H1 (cell line): ENCODE measurements around the gene DAAM1. TPM values are rescaled to one million over a fixed set of nuclear protein-coding genes. Genes with fewer than 3 reads are reported as not detected.

Experiments used
- CTCF ChIA-PET: fragments of 300-600 bp; sonication (Branson Sonifier 250); formaldehyde crosslinking; loops from one replicate; lab custom pipeline; 2021; ENCODE audit not compliant: partially characterized antibody; lab: Charles Lee
- POLR2A ChIA-PET: fragments of 300-600 bp; sonication (Branson Sonifier 250); formaldehyde crosslinking; loops from one replicate; lab custom pipeline; 2021; ENCODE audit warnings: inconsistent platforms; ENCODE audit not compliant: partially characterized antibody; lab: Charles Lee
- DNase-seq, 2 experiments: peaks; one replicate each; pipeline versions ENCODE4 v3.0.0 to v3.0.0-alpha.2; 2010 to 2022; ENCODE audit warnings: low spot score in 2 of 2, low read depth in 1 of 2, mixed read lengths in 1 of 2
- FAIRE-seq: peaks from 2 replicates; lab custom pipeline; 2011; peaks lifted over from hg19 to GRCh38; lab: Jason Lieb, UNC
- H2AFZ ChIP-seq: 2 replicates; pipeline ENCODE4 v1.8.1; 2012; ENCODE audit warnings: low read length, inconsistent platforms
- H2AK5ac ChIP-seq: 2 replicates; pipeline ENCODE4 v1.6.1; 2013; ENCODE audit warnings: low read depth, low read length
- H2BK120ac ChIP-seq: replicated peaks from 2 replicates; pipeline ENCODE3; 2013; ENCODE audit warnings: low read depth, low read length, inconsistent platforms
- H2BK12ac ChIP-seq: 2 replicates; pipeline ENCODE4 v1.6.1; 2013; ENCODE audit warnings: low read depth, low read length
- H2BK15ac ChIP-seq: 2 replicates; pipeline ENCODE4 v1.6.1; 2013; ENCODE audit warnings: low read length
- H2BK20ac ChIP-seq: 2 replicates; pipeline ENCODE4 v1.6.1; 2013; ENCODE audit warnings: low read length
- H2BK5ac ChIP-seq: 2 replicates; pipeline ENCODE4 v1.6.1; 2013; ENCODE audit warnings: low read depth, low read length
- H3K14ac ChIP-seq: 2 replicates; pipeline ENCODE4 v1.6.1; 2013; ENCODE audit warnings: inconsistent platforms; ENCODE audit not compliant: insufficient read length
- H3K18ac ChIP-seq: 2 replicates; pipeline ENCODE4 v1.6.1; 2013; ENCODE audit warnings: low read length; ENCODE audit errors: extremely low read depth
- H3K23ac ChIP-seq: 2 replicates; pipeline ENCODE4 v1.6.1; 2013; ENCODE audit warnings: inconsistent platforms; ENCODE audit not compliant: insufficient read length
- H3K23me2 ChIP-seq: 2 replicates; pipeline ENCODE4 v1.6.1; 2013; ENCODE audit warnings: low read depth, low read length
- H3K27ac ChIP-seq: 2 replicates; pipeline ENCODE4 v1.6.1; 2011; ENCODE audit warnings: low read depth, low read length, inconsistent platforms
- H3K27me3 ChIP-seq, 4 experiments: replicated peaks in 1 of 4; 1 replicate in 1 of 4; 2 replicates in 3 of 4; pipeline versions ENCODE4 v1.6.1 to v1.8.1; 2011 to 2013; ENCODE audit warnings: low read length in 3 of 4, mild to moderate bottlenecking in 3 of 4, inconsistent platforms in 2 of 4, mixed read lengths in 2 of 4, moderate library complexity in 1 of 4; ENCODE audit not compliant: control insufficient read depth in 3 of 4, insufficient read depth in 3 of 4; ENCODE audit errors: extremely low read depth in 1 of 4
- H3K36me3 ChIP-seq, 4 experiments: 2 replicates each; pipeline versions ENCODE4 v1.6.1 to v1.8.1; 2011 to 2013; ENCODE audit warnings: mild to moderate bottlenecking in 4 of 4, low read length in 3 of 4, moderate library complexity in 2 of 4, control low read depth in 1 of 4, inconsistent platforms in 1 of 4; ENCODE audit not compliant: insufficient read depth in 4 of 4, control insufficient read depth in 2 of 4
- H3K4ac ChIP-seq: replicated peaks from 2 replicates; pipeline ENCODE3; 2013; ENCODE audit warnings: low read length, low read depth, mixed read lengths, inconsistent platforms; ENCODE audit not compliant: insufficient read length
- H3K4me1 ChIP-seq, 4 experiments: replicated peaks in 1 of 4; 1 replicate in 1 of 4; 2 replicates in 3 of 4; pipeline versions ENCODE4 v1.6.1 to v1.8.1; 2011 to 2013; ENCODE audit warnings: low read length in 3 of 4, inconsistent platforms in 2 of 4, mixed read lengths in 1 of 4; ENCODE audit not compliant: insufficient read depth in 4 of 4, control insufficient read depth in 3 of 4
- H3K4me2 ChIP-seq, 2 experiments: 2 replicates each; pipeline versions ENCODE4 v1.6.1 to v1.8.1; 2011 to 2013; ENCODE audit warnings: low read depth in 2 of 2, low read length in 2 of 2, control low read depth in 1 of 2, inconsistent platforms in 1 of 2, mild to moderate bottlenecking in 1 of 2; ENCODE audit not compliant: insufficient read depth in 1 of 2
- H3K4me3 ChIP-seq, 4 experiments: fragments of 200-600, 300-600 bp in 1 of 4; sonication (generic), shearing (Covaris generic), sonication (Bioruptor Twin) in 1 of 4; 2 replicates each; pipeline versions ENCODE4 v1.5.1 to v1.8.1; 2011 to 2016; ENCODE audit warnings: low read length in 4 of 4, low read depth in 3 of 4, control low read depth in 2 of 4, inconsistent platforms in 2 of 4, mild to moderate bottlenecking in 2 of 4, mixed read lengths in 1 of 4, moderate library complexity in 1 of 4; ENCODE audit not compliant: insufficient read depth in 2 of 4; ENCODE audit errors: extremely low read depth in 1 of 4
- H3K56ac ChIP-seq: replicated peaks from 2 replicates; pipeline ENCODE3; 2013; ENCODE audit warnings: low read depth, mild to moderate bottlenecking, mixed read lengths, low read length, inconsistent platforms; ENCODE audit not compliant: insufficient read length
- H3K79me1 ChIP-seq: 2 replicates; pipeline ENCODE4 v1.6.1; 2013; ENCODE audit warnings: low read depth, low read length, control low read depth
- H3K79me2 ChIP-seq, 2 experiments: 2 replicates each; pipeline versions ENCODE4 v1.6.1 to v1.8.1; 2012 to 2013; ENCODE audit warnings: low read length in 2 of 2, mild to moderate bottlenecking in 2 of 2, inconsistent platforms in 1 of 2; ENCODE audit not compliant: insufficient read depth in 2 of 2, control insufficient read depth in 1 of 2
- H3K9ac ChIP-seq, 4 experiments: replicated peaks in 1 of 4; 1 replicate in 1 of 4; 2 replicates in 3 of 4; pipeline versions ENCODE4 v1.6.1 to v1.8.1; 2011 to 2013; ENCODE audit warnings: low read depth in 3 of 4, low read length in 3 of 4, control low read depth in 2 of 4, mild to moderate bottlenecking in 2 of 4, moderate library complexity in 2 of 4, inconsistent platforms in 1 of 4; ENCODE audit errors: extremely low read depth in 1 of 4
- H3K9me3 ChIP-seq, 2 experiments: 2 replicates each; pipeline versions ENCODE4 v1.6.1 to v1.8.1; 2012 to 2013; ENCODE audit warnings: mild to moderate bottlenecking in 2 of 2, moderate library complexity in 2 of 2, control low read depth in 1 of 2, inconsistent platforms in 1 of 2, low read depth in 1 of 2, low read length in 1 of 2, mixed read lengths in 1 of 2; ENCODE audit not compliant: insufficient read depth in 2 of 2
- H4K20me1 ChIP-seq, 2 experiments: replicated peaks in 1 of 2; 2 replicates each; pipeline versions ENCODE3 to v1.8.1; 2011 to 2013; ENCODE audit warnings: inconsistent platforms in 2 of 2, low read length in 2 of 2, mild to moderate bottlenecking in 1 of 2; ENCODE audit not compliant: insufficient read depth in 2 of 2, control insufficient read depth in 1 of 2
- H4K5ac ChIP-seq: 2 replicates; pipeline ENCODE4 v1.6.1; 2013; ENCODE audit warnings: low read length, low read depth, mixed read lengths, inconsistent platforms; ENCODE audit not compliant: insufficient read length
- H4K8ac ChIP-seq: 2 replicates; pipeline ENCODE4 v1.8.0; 2013; ENCODE audit warnings: mild to moderate bottlenecking, moderate library complexity, low read length, inconsistent platforms; ENCODE audit not compliant: insufficient read depth; ENCODE audit errors: extremely low read depth
- H4K91ac ChIP-seq: replicated peaks from 2 replicates; pipeline ENCODE3; 2013; ENCODE audit warnings: low read length, mixed read lengths, inconsistent platforms; ENCODE audit not compliant: insufficient read length
- KDM5A ChIP-seq: fragments of 200-600 bp; IDR thresholded peaks from 2 replicates; pipeline ENCODE4 v1.7.1; 2012; ENCODE audit warnings: mild to moderate bottlenecking, low read length, inconsistent platforms, mixed read lengths
- SP1 ChIP-seq: IDR thresholded peaks from 2 replicates; pipeline ENCODE4 v1.6.1; 2011; ENCODE audit warnings: low read depth, low read length
- YY1 ChIP-seq: IDR thresholded peaks from 2 replicates; pipeline ENCODE4 v1.6.1; 2011; ENCODE audit warnings: low read depth, mild to moderate bottlenecking, low read length
- WGBS, 2 experiments: shearing (Covaris generic) in 1 of 2; methylation state at CpG; one replicate each; pipeline versions ENCODE4 v1.1.6 to v1.1.7; 2013 to 2015; ENCODE audit warnings: low lambda C conversion rate in 2 of 2, mixed read lengths in 2 of 2, inconsistent platforms in 1 of 2, low coverage in 1 of 2, missing lambda C conversion rate in 1 of 2; ENCODE audit not compliant: insufficient replicate concordance in 2 of 2, insufficient coverage in 1 of 2, insufficient read length in 1 of 2; ENCODE audit errors: extremely low coverage in 1 of 2, missing lambda C conversion rate in 1 of 2; 5-methylcytosine and 5-hydroxymethylcytosine counted together
- polyA plus RNA-seq, 7 experiments: library from polyadenylated mRNA; depleted of rRNA in 3 of 7; stranded (reverse) in 5 of 7; unstranded in 2 of 7; fragments of >200 nt in 5 of 7; fragments of 200-250 nt in 2 of 7; gene quantifications; 1 replicate in 5 of 7; 2 replicates in 1 of 7; 4 replicates in 1 of 7; pipeline versions ENCODE4 v1.2.1 to v1.2.3, GENCODE V29; 2011 to 2013; ENCODE audit warnings: missing spikeins in 2 of 7, mixed read lengths in 2 of 7
- total RNA-seq: library from RNA; stranded (reverse); fragmentation: NEBNext Ultra II Directional; extraction: Animal tissue kit (Norgen Biotek cat#: 25700); gene quantifications from 2 replicates; pipeline ENCODE4 v1.2.1, GENCODE V29; 2021

The DAAM1 gene
- total and polyA plus RNA-seq, 2 of the 8 experiments (the other 6 are each of a cell fraction or from before 2014, with no cell fraction given): 5.0 to 44.9 TPM

DNA sequence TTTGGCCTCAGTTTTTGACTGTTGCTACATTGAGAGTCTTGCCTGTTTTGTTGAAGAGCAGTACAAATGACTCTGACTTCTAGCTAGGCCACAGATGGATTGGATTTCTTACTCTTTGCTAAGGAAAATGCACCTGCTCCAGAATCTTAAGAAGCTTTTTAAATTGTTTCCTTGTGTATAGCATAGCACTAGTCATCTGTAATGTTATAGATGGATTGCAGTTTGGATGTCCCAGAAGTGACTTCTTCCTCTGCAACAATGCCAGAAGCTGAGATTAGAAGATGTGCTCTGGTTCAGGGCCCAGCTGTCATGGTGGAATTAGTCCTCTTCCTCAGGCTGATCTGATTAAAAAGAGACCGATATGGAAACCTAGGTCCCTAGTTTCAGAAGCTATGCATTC is 67.9 kb downstream of the DAAM1 start:
- Histone ChIP-seq H3K4me2 (no peak overlapping the region), H4K20me1 (peaks cover 0 to 2% of the 10 kb centered on the region in 2 experiments), H2AK5ac (no peak overlapping the region), H4K5ac (no peak overlapping the region), H2BK5ac (no peak overlapping the region), H3K14ac (no peak overlapping the region), H3K4me1 (peaks cover 0 to 9% (median 4%) of the 10 kb centered on the region in 4 experiments; a peak in 3 of 7 replicates), H2BK120ac (no peak overlapping the region), H3K23me2 (no peaks in the 10 kb centered on the region), H3K79me1 (peaks cover 3% of the 10 kb centered on the region; the same call in 1 of the 2 replicates), H4K8ac (no peak overlapping the region), H3K27ac (no peak overlapping the region), H3K79me2 (peaks cover 0 to 7% of the 10 kb centered on the region in 2 experiments; a peak in 1 of 4 replicates), H3K9ac (no peak overlapping the region), H3K36me3 (no peaks in the 10 kb centered on the region), H2BK15ac (no peak overlapping the region), H2BK12ac (no peak overlapping the region), H3K4me3 (no peak overlapping the region), H2AFZ (no peak overlapping the region), H2BK20ac (no peak overlapping the region), H4K91ac (no peak overlapping the region), H3K18ac (no peak overlapping the region), H3K56ac (no peak overlapping the region), H3K4ac (no peak overlapping the region), H3K27me3 (no peaks in the 10 kb centered on the region), H3K9me3 (no peaks in the 10 kb centered on the region), H3K23ac (no peak overlapping the region)
- no peak for FAIRE-seq
- WGBS, 2 experiments: 88% methylated on average over 1 of the region's 1 CpG; no CpG with 5 or more reads in 1 of the 2 experiments
- no peak for DNase-seq
- TF ChIP-seq KDM5A (no peak), SP1 (no peak), YY1 (no peak)
- ChIA-PET POLR2A (no interaction called here), CTCF (interaction anchor here (2.2 kb wide), 1 partner anchor 9 kb away, joined by 6 read pairs; no protein-coding TSS in a partner anchor)
